Measurements from ENCODE around the gene THRB.

GRCh38 chr3:24507776-24508422 is 13.2 kb upstream of the THRB start:
- no peak for TF ChIP-seq MAX (CRISPR knock-in tag; IDR thresholded peaks at IDR 0.05)
- no peak for TF ChIP-seq NR2C2 (CRISPR knock-in tag; IDR thresholded peaks at IDR 0.05)
- no peak for TF ChIP-seq CTCF (IDR thresholded peaks at IDR 0.05)
- TF ChIP-seq ZNF219 (CRISPR knock-in tag; IDR thresholded peaks at IDR 0.05; ENCODE audit: borderline replicate concordance), result no peak
- no peak for TF ChIP-seq ESRRA (CRISPR knock-in tag; IDR thresholded peaks at IDR 0.05; ENCODE audit: borderline replicate concordance)
- no peak for TF ChIP-seq ZNF423 (CRISPR knock-in tag; IDR thresholded peaks at IDR 0.05)
- no peak for TF ChIP-seq NFYB (CRISPR knock-in tag; conservative IDR thresholded peaks at IDR 0.05; ENCODE audit: low read depth)
- TF ChIP-seq, protein P1, sequence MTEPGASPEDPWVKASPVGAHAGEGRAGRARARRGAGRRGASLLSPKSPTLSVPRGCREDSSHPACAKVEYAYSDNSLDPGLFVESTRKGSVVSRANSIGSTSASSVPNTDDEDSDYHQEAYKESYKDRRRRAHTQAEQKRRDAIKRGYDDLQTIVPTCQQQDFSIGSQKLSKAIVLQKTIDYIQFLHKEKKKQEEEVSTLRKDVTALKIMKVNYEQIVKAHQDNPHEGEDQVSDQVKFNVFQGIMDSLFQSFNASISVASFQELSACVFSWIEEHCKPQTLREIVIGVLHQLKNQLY (CRISPR knock-in tag; IDR thresholded peaks at IDR 0.05), result no peak
- no peak for TF ChIP-seq ZNF232 (CRISPR knock-in tag; IDR thresholded peaks at IDR 0.05)
- TF ChIP-seq GABPB1 (CRISPR knock-in tag; IDR thresholded peaks at IDR 0.05), result no peak
- TF ChIP-seq NR3C1 (CRISPR knock-in tag; conservative IDR thresholded peaks at IDR 0.05; ENCODE audit: low read depth), result no peak
- TF ChIP-seq JUN (CRISPR knock-in tag; IDR thresholded peaks at IDR 0.05), result no peak
- TF ChIP-seq STAT6 (CRISPR knock-in tag; conservative IDR thresholded peaks at IDR 0.05; ENCODE audit: low read depth), result no peak
- TF ChIP-seq ATF6 (CRISPR knock-in tag; IDR thresholded peaks at IDR 0.05), result no peak
